Germinal center (tissue), 1 donor: ENCODE data around the gene MSI2.

Experiments used
- DNase-seq: peaks from one replicate; pipeline ENCODE4 v3.0.0; 2012; ENCODE audit warnings: mixed read lengths, low spot score

Gene MSI2

DNA sequence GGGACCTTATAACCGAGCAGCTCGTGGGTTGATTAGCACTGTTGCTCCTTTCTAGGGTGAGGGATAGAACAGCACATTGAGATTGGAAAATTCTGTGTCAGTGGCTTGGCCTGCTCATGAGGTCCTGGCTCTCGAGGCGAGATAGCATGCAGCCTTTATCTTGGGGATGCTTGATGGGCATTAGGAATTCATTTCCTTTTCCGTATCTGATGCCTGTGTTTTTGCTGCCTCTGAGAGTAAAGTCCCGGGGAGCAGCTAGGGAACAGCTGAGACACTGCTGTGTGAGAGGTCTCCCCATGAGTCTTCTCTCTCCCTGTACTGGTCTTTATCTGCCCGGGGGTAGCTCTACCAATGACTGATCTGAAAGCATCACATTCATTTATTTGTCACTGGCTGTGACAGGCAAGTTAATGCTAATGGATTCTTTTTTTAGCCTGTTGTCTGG, 14.5 kb downstream of the MSI2 start:
- no peak for DNase-seq

DNA sequence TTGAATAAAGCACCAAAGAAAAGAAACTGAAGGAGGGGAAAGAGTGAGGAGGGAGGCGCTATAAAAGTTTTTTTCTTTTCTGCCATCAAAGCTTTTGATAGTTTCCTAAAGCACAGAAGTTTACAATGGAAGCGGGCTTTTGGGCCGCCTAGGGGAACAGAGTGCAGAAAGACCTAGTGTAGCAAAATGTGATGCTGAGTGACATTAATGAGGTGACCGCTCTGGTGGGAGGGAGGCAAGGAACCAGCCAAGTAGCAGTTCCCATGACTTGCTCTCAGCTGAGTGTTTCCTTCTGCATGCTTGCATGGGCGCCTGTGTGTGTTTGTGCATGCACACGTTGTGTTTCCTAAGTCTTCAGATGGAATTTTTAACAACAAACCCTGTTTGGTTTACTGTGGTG, 15.5 kb downstream of the MSI2 start:
- no peak for DNase-seq

- no peak for DNase-seq
Observed at GRCh38 chr17:57273490-57273889, 17.2 kb downstream of the MSI2 start.

DNA sequence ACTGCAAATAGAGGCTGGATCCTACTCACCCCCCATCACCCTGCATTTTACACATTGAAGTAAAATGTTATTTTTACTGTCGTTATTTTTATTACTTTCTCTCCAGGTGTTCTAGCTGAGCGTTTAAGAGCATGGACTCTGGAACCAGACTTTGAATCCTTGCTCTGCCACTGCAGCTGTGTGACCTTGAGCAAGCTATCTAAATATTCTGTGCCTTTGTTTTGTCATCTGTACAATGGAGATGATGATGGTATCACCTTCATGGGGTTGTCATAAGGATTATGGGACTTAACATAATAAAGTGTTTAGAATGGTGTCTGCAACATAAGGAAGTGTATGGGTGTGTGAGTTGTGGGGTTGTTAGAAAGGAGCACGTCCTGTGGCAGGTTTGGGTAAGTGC, 17.8 kb downstream of the MSI2 start:
- DNase-seq = no peak

- no peak for DNase-seq
Observed at GRCh38 chr17:57275071-57275764, 18.9 kb downstream of the MSI2 start.

DNA sequence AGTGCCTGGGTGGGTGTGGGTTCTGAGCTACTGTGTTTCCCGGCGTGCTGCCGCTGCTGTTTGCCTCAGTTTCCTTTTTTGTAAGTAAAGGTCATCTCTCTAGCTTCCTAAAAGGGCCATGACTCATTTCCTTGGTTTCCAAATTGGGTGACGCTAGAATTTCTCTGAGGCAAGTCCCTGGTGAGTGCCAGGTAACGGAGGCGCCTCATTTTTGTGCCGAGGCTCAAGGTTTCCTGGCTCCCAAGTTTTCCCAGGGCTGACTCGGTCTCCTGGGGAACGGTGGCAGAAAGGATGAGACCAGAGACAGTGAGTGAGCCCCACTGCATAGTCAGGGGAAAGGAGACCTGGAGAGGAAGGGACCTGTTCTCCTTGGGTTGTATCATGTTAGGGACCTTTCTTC, 20.3 kb downstream of the MSI2 start:
- DNase-seq = no peak

GRCh38 chr17:57277923-57278604, 21.7 kb downstream of the MSI2 start:
- DNase-seq = no peak

DNA sequence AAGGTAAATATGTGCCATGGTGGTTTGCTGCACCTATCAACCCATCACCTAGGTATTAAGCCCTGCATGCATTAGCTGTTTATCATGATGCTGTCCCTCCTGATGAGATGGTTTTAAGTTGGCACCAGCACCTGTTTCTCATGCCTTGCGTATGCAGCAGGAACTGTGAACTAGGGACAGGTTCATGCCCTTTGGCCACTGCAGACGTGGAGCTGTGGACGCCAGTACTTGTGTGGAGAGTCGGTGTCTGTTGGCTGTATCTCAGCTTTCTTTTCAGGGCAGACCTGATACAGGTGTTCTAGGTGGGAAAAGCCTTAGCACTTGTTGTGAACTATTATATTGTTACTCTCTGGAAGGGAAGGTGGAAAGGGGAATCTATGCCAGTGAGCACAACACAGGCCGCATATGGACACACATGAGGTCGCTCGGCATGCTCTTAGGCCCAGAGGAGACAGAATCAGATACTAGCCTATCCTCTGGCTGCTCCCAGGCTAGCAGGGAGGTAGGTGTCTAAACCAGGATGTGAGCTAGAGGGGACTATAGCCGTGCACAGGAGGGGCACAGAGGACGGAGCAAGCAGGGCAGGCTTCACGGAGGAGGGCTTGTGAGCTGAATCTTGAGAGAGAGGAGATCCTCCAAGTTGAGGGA, 22.5 kb downstream of the MSI2 start:
- DNase-seq = no peak

GRCh38 chr17:57279432-57279831, 23.1 kb downstream of the MSI2 start:
- no peak for DNase-seq

GRCh38 chr17:57281887-57282286, 25.6 kb downstream of the MSI2 start:
- DNase-seq = no peak

DNA sequence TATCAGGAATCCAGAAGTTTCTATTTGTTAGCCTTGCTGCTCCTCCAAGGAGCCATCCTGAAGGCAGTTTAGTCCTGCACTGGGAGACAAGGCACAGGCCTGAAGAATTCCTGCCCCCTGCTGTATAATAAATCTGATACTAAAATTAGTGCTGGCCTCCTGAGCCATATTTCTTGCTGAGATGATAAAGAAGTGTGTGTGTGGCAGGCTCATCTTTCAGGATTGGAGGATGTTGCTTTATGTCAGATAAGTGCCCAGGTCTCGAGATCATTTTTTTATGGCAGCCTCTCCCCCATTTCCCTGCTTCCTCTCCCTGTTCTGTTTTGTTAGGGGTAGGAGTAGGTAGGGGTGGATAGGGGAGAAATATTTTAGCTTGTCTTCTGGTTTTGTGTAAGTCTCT, 26.0 kb downstream of the MSI2 start:
- DNase-seq = no peak

DNA sequence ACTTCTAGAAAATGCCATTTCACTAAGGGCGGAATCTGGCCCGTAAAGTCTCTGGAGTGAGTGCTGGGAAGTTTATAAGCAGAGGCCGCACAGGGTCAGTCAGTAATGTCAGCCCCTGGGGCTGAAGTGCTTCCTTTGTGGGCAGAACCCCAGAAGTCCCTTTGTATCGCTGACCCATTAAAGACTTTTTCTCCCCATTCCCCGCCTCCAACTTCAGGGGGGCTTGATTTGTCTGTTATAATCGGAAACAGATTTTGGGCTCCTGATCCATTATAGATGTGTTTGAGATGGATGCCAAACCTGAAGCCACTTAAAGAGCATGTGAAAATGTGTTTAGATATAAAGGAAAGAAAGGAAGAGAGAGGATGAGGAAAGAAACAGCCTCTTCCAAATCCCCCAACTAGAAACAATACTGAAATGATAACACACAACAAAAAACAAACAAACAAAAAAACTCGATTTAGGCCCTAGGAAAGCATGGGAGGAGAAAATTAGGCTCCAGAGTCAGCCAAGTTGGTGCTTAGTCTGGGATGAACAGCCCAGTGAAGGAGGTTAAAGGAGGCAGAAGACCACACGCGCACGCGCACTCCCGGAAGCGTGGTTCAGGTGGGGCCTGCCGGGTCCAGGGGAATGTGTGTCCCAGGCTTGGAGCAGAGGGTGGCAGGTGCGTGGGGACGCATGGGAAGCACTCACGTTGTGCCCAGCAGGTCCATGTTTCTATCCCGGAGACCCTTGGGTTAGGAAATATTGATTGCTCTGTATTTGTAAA, 27.1 kb downstream of the MSI2 start:
- no peak for DNase-seq

DNA sequence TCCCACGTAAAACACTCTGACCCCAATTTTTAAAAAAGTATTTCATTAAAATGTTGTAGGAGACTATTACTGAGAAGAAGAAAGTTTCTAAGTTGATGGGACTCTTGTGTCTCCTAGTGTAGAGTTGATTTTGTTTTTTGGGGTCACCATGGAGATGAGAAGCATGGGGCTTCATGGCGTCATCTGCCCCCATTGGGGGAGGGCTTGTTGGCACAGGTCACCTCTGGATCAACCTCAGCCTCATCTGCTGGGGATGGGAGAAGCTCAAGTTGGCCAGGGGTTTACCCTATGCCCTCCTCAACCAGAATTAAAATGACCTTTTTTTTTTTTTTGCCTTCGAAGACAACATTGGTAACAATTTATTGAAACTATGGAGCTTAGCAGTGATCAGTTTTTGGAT, 28.3 kb downstream of the MSI2 start:
- peak; percentile 23 for DNase-seq

GRCh38 chr17:57284984-57285646, 28.8 kb downstream of the MSI2 start:
- peak; percentile 63 for DNase-seq

DNA sequence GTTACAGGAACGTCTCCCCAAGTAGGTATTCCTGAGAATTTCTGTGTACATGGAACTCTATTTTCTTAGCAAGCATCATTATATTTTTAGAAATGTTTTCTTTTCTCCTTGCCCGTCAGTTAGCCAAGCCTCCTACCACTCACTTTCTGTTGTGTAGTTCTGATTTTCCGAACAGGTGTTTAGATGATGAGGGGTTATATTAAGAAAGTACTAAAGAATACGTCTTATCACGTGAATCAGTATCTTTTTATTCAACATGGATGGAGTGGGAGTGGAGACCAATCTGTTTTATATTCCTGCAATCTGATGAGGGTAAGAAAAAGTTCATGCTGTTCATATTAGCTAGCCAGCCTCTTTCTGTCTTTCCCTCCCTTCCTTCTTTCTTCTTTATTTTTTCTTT, 29.4 kb downstream of the MSI2 start:
- DNase-seq = no peak

DNA sequence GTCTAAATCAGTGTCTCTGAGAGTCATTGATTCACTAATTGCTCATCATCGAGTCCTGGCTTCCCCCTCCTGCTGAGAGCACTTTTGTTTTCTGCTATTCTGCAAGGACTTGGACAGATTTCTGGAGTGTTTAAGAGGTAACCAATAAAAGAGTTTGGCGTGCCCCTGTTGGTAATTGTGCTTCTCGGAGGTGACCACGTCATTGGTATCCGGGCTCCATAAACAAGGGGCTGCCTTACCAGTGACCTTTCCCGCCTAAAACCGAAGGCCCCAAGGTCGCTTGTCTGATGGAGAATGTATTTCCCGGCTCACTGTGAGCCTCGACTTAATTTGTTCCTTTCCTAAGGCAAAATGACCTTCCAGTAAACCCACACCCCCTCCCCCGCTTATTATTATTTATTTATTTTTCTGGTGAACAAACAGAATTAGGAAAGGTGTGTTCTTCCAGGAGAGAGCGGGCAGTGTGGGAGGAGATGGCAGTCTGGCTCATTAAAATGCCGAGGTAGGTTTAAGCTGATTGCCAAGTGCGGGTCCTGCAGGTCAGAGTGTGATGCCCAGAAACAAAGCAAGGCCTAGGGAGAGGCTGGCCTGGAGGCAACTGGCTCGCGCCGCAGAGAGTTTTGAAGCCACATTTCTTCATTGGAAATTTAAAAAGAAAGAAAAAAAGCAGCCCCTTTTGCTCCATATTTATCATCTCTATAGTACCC, 30.2 kb downstream of the MSI2 start:
- DNase-seq = no peak

- DNase-seq = no peak
Observed at GRCh38 chr17:57288040-57288772, 31.9 kb downstream of the MSI2 start.

- no peak for DNase-seq
Observed at GRCh38 chr17:57288773-57289121, 32.4 kb downstream of the MSI2 start.

DNA sequence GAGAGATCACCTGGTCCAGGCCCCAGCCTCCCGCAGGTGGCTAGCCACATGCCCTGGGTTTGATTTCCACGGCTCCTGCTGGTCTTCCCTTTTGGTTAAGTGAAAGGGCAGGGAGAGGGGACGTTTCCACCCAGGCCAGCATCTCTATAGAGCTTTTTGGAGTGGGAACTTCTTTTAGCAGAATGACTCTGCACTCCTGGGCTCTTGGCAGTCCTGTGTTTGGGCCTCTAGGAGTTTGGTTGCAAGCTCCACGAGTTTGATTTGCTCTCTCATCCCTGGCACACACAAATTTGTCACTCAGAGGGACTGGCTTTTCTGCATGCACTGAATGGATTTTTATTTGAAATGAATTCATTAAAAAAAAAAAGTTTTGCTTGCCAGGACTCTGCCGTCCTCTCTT, 32.8 kb downstream of the MSI2 start:
- no peak for DNase-seq

GRCh38 chr17:57289613-57290012, 33.3 kb downstream of the MSI2 start:
- no peak for DNase-seq

- DNase-seq = no peak
Observed at GRCh38 chr17:57290981-57291380, 34.7 kb downstream of the MSI2 start.
